GM18861 (cell line): ENCODE results near the gene RIN1.
"Not testable (repeated sequence)": the region's sequence is repeated elsewhere in the genome, so short reads cannot be mapped to it uniquely, and the experiment has no call there.

Experiments used
- ATAC-seq: cut with Tn5 transposase; IDR thresholded peaks from one replicate; pipeline ENCODE4 v1.9.1; 2021; ENCODE audit not compliant: unreplicated experiment

Gene RIN1

DNA sequence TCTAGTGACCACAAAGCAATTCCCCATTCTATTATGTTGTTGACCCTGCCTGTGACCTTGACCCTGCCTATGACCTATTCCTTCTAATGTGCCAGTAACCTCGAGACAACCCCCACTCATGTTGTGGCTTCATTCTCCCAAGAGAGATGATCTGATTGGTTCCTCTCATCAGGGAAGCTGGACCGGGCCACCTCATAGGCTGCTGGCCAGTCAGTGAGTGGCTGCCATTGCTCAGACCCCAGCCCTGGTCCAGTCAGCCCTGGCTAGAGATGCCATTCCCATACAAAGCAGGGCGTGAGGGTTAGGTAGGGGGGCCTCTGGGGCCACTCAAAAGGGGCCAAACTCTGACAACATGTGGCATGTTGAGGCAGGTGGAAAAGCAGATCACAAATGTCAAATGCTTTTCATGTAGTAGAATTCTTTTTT, 23.4 kb upstream of the RIN1 start:
- no peak for ATAC-seq

DNA sequence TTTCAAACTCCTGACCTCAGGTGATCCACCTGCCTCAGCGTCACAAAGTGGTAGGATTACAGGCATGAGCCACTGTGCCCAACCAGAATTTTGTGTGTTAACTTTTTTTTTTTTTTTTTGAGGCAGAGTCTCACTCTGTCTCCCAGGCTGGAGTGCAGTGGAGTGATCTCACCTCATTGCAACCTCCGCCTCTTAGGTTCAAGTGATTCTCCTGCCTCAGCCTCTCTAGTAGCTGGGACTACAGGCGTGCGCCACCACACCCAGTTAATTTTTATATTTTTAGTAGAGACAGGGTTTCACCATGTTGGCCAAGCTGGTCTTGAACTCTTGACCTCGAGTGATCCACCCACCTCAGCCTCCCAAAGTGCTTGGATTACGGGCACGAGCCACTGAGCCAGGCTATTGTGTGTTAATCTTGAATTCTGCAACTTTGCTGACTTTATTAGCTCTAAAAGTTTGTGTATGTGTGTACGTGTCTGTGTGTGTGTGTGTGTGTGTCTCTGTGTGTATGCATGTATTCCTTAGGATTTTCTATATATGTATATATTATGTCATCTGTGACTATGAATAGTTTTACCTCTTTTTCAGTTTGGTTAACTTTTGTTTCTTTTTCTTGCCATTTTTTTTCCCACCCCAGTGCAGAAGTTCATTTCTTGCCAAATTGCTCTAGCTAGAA, 14.5 kb upstream of the RIN1 start:
- not testable (repeated sequence) for ATAC-seq

DNA sequence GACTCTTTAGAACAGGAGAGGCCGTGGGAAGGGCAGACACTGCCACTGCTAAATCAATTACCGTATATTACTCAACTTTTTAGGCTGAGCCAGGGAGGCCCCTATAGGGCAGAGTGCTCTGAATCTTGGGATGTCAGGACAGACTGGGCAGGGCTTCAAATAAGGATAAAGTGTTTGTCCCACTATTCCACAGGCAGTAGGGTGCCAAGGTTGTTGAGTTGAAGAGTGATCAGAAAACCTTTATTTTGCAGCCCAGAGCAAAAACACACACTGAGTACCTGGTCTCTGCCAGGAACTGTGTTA, 12.8 kb upstream of the RIN1 start:
- no peak for ATAC-seq

DNA sequence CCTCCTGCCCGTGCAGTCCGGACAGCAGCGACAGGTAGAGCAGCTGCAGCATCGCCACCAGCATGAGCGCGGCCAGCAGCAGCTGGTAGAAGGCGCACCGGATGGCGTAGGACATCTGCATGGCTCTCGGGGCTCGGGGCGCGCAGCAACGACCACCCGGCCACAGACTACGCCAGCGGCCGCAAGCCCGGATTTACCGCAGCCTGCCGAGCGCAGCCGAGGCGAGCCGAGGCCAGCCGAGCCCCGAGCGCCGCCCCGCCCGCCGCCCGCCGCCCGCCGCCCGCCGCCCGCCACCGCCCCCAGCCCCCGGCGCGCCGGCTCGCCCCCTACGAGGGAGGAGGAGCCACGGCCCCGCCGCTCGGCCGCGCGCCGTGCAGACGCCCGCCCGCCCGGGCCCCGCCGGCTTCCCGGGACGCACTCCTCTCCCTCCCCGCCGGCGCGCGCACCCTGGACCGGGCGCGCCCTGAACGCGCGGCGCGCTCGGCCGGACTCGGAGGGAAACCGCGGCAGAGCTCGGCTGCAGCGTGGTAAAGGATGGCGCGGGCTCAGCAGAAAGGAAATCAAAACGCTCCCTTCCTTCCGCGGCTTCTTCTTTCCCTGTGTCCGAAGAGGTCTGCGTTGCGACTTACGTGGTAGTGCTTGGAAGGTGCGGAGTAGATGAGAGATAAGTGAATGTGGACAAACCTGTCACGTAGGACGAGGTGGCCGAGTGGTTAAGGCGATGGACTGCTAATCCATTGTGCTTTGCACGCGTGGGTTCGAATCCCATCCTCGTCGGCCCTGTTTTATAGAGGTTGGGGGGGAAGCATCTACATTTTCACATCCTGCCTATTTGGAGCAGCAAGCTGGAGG, 11.4 kb upstream of the RIN1 start, which contains the start of gene B4GAT1:
Gene B4GAT1 (minus strand): TSS at position 205 of the 852 bp plus-strand sequence. CDS start 84 bp downstream, at position 121.
- no peak for ATAC-seq

DNA sequence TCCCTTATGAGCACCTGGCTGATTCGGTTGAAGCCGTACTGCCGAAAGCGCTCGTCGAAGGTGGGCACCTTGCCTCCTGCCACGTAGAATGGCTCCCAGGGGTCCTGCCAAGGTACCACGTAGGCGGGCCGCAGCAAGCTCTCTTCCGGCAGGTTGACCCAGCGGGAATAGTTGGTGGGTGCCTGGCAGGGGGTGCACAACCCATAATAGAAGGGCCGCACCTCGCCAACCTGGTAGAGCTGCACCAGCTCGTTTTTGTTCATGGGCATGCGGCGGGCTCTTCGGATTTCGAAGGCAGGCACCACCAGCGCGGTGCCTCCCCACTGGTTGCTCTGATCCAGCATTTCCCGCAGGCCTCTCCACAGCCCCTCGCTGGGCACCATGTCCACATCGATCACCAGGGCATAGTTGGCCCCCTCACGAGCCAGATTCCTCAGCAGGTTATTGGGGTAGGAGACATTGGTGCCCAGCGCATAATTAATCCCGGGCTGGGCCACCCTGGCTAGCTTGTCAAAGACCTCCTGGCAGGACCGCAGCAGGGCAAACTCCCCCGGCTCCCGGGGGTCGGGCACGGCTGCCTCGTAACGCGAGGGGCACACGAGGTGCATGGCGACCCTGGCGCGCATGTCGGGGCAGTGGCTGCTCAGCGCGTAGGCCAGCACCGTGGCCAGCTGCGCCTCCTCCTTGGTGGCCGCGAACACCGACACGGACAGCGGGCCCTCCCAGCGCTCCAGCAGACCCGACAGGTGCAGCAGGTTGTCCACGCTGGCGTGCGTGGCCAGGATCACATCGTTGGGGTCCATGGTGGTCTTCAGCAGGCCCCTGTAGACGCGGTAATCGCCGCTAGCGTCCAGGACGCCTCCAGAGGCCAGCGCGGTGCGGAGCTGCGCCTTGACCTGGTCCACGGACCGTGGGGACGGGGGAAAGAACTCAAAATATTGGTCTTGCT, 10.5 kb upstream of the RIN1 start:
- ATAC-seq, result no peak

DNA sequence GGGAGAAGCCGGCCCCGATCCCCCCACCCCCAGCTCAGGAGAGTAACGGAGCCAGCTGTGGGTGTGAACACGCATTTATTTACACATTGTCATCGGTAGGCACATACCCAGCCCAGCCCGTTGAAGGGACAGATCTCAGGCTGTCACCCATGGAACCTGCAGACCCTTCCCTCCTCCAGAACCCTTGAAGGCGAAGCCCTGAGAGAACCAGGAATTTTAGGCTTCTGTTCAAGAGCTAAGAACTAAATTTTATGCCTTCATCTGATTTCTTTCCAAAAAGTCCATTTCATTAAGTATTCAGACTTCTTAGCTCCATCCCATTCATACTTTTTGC, 9.0 kb upstream of the RIN1 start:
- ATAC-seq, result peak; percentile 7

DNA sequence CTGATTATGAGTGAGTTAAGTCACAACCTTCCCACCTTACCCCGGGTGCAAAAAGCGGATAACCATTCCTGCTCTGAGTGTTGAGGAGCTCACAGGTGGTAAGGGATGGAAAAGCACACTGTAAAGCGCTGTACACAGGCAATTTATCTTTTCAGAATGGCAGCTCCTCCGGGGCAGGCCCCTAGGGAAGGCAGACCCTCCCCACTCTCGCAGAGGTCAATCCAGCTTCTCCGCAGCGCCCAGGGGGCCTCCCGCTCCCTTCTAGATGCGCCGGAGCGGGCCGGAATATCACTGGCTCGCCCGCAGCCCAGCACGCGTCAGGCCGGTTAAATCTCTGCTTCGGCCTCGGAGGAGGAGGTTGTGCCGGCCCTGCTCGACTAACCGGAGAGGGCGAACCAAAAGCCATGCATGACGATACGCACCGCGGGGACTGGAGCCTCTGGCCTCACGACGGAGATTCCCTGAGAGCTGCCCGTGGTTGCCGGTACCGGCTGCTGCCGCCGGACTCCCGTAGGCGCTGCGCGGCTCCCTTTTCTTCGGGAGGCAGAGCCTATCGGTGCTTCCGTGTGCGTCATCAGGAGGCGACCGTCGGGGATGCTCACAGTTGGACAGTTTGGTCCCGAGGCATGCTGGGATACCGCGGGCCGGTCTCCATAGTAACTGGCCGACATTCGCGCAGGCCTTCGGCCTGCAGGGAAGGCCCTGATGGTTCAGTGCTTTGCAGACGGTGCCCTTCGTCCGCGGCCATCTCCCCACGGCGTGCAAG, 8.5 kb upstream of the RIN1 start, which contains the start of gene BRMS1:
Gene BRMS1 (minus strand): TSS at position 555 of the 766 bp plus-strand sequence. CDS start 2,870 bp downstream, outside the sequence.
- peak; percentile 47 for ATAC-seq

DNA sequence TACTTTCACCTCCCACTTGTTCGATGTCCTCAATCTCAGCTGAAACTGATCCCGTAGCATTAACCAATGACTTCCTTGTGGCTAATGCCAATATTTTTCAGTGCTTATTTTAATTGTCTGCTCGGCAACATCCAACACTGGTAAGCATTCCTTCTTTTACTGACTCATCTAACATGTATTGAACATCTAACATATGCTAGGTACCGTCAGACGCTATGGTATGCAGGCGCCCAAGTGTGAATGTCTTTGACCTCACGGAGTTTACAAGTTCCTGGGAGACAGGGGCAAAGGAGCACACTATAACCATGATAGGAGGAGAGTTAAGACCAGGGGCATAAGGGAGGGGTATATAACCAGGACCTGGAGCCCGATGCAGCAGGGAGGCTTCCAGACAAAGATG, 6.9 kb upstream of the RIN1 start:
- ATAC-seq, result no peak

DNA sequence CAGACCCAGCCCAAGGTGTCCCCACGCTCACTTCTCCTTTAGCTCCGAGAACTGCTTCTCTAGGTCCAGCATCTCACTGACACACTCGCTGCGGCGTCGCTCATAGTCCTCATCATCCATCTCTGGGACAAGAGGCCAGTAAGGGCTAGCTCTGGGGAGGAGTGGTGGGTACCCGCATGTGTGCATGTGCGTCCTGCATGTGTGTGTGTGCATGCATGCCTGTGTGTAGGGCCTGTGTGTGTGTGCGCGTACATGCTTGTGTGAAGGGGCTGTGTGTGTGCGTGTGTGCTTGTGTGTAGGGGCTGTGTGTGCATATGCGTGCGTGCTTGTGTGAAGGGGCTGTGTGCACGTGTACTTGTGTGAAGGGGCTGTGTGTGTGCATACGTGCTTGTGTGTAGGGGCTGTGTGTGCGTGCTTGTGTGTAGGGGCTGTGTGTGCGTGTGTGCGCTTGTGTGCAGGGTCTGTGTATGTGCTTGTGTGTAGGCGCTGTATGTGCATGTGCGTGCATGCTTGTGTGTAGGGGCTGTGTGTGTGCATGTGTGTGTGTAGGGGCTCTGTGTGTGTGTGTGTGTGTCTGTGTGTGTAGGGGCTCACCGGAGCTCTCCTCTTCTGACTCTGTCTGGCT, 5.4 kb upstream of the RIN1 start:
- no peak for ATAC-seq

DNA sequence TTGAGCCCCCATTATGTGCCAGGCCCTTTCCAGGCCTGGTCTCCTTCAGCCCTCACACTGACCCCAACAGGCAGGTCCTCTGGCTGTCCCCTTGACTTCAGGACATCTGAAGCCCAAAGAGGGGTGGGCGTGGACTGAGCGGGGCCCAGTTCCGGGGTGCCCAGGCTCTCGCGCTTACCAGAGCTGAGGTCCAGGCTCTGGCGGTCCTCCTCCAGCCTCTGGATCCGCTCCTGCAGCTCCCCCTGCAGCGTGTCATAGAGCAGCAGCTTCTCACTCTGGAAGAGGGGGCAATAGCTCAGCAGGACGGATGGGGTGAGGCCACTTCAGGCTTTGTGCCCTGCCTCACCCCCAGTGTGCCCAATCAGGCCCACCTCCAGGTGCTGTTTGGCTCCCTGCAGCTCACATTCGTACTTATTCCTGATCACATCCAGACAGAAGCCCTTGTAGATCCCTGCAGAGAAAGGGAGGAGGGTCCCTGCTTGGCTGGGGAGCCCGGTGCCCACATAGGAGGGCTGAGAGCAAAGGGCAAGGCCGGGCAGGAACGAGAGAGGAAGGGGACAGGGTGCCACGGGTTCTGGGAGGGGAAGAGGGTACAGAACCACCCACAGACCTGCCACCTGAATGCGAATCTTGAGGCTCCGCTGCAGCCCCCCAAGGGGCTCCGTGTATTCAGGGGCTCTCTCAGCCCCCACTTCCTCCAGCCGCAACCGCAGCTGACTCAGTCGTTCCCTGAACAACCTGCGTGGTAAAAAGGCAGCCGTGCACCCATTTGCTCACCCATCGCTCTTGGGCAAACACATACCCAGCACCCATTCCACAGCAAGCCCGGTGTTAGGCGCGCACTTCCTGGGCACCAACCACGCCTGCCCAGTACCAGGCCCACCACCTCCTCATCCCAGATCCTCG, 4.6 kb upstream of the RIN1 start:
- ATAC-seq, result no peak

DNA sequence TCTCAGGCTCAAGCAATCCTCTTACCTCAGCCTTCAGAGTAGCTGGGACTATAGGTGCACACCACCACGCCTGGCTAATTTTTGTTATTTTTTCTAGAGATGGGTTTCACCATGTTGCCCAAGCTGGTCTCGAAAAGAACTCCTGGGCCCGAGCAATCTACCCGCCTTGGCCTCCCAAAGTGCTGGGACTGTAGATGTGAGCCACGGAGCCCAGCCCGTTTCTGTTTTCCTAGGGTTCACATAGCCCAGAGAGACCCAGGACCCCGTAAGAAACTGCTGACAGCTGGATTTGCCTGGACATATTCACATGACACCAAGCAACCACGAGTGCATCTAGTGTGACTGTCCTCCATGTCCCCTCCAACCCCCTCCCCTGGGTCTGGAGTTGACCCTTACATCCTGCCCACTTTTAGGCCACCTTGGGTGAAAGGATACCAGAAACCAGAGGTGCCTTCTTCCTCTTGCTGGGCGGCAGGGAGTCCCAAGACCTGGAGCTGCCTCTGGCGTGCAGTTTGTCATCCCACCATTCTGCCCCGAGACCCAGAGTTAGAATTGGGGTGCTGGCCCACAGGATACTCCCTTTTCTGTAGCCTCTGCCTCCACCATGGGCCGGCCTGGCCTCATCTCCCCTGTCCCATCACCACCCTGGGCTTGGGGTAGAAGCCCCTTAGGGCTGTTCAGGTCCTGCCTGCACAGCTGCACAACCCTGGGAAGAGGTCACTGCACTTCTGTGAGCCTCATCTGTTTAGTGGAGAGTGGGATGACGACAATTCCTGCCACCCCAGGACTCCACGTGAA, 3.7 kb upstream of the RIN1 start:
- ATAC-seq, result no peak

DNA sequence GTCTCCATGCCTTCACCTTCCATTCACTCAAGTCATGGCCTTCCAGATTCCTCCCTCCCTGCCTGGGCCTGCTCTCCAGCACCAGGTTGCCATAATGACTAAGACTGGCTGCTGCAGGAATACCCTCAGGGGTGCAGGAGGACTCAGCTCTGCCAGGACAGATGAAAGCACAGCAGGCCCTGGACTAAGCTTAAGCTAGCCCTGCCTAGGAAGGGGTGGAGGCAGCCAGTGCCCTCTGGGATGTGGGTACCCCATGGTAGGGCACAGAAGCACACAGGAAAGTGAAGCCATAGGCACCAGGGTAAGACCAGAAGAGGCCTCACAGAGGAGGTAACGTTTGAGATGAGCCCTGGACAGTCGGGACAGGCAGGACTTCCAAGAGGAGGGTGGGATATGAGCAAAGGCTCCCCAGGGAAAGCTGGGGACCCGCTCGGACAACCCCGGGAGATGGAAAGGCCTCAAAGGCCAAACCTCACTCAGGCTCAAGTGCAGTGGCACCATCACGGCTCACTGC, 3.0 kb upstream of the RIN1 start:
- ATAC-seq, result no peak

DNA sequence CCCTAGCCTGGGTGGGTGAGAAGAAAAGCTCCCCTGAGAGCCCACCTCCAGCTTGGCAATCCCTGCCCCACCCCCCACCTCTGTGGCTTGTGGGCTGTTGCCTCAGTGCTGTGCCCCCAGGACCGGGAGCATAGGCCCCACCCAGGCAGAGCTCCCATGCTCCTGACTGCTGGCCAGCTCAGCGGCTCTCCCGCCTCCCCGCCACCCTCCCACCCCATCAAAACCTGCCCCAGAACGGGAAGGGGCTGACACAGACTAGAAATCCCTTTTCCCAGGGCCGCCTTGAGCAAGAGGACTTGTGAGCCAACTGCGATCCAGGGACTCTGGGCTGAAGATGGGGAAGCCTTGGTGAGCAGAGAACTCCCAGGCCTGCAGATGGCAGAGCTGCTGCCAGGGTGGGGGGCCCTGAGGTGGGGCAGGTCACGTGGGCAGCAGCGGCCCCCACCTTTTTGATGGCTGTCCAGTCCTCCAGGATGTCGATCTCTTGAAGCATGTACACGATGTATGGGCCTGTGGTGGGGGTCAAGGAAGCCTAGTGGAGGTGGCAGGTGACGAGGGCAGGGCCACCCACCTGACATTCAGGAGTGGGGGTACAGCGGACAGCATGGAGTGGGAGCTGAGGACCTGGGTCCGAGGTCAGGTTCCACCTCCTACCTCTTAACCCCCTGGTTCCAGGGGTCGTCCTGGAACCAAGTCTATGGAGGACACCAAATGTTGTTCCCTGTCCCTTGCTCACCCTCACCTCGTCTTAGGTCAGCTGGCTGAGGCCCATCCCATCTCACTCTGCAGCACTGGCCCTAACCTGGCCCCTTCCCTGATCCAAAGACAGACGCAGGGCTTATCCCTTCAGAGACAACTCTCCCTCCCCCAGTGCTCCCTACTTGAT, 2.3 kb upstream of the RIN1 start:
- ATAC-seq, result no peak

DNA sequence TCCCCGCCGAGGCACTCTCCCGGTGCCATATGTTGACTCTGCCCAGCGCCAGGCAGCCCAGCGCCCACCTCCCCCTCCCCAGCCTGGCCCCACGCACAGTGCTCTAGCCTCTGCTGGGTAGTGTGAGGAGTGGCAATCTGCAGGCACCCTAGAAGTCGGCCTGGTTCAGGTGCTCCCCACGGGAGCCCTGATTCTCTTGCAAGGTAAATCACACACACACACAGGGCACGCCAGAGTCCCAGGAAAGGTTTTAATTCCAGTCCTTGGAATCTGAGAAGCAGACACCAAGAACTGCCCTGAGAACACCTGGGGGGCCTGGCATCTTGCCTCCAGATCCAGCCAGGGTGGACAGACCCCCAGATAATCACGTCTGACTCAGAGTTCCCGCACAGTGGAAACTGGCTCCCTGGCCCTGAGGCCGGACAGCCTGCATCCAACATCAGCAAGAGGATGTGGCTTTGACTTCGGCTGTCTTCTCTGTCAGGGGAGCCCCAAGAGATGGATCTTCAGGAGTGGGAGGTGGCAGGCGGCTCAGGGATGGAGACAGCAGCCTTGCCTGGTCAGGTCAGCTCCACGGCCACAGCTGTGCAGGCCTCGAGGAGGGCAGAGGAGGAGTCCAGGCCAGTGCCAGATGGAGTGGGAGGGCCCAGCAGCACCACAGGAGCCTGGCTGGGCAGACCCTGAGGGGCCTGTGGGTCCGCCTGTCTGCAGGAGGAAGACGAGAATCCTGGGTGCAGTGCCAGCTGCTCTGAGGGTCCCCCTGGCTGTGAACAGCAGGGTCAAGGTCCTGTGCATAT, 1.1 kb upstream of the RIN1 start:
- ATAC-seq, result no peak

DNA sequence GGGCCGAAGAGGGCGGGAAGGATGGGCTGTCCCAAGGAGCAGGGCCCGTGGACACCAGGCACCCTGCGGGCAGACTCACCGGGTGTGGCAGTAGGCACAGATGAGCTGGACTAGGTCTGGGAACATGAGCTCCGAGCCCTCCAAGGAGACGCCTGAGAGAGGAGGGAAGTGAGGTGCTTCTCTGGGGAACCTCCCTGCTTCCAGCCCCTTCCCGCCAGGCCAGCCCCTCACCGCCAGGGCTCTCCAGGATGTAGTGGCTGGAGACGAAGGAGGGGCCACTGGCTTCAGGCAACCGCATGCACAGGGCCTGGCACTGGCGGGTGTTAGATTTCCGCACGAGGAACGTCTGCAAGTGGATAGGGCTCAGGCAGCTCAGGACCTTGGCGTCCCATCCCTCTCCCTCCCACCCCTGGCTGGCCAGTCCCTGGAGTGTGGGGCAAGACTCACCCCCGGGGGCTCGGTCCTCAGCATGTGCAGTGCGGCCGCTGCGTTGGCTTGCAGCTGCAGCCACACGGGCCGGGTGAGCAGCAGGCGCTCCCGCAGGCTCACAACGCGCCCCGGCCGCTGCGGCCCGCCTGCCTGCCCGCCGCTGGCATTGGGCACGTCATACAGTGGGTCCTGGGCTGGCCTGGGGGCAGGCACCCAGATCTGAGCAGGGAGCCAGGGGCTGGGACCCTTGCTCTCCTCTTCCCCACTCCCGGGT, 552 bp downstream of the RIN1 start:
- no peak for ATAC-seq
